IPS-15b (cell line): ENCODE measurements around the gene MZT2B.
"Not testable (repeated sequence)": the region's sequence is repeated elsewhere in the genome, so short reads cannot be mapped to it uniquely, and the experiment has no call there.

Source experiments
- H3K27me3 ChIP-seq: one replicate; pipeline ENCODE4 v1.6.1; 2013; ENCODE audit warnings: low read length; ENCODE audit not compliant: control insufficient read depth, insufficient read depth
- H3K36me3 ChIP-seq: one replicate; pipeline ENCODE4 v1.6.1; 2013; ENCODE audit warnings: low read length; ENCODE audit not compliant: control insufficient read depth, insufficient read depth
- H3K4me1 ChIP-seq: one replicate; pipeline ENCODE4 v1.6.1; 2013; ENCODE audit warnings: mild to moderate bottlenecking, low read length; ENCODE audit not compliant: control insufficient read depth, insufficient read depth
- H3K4me3 ChIP-seq: one replicate; pipeline ENCODE4 v1.5.1; 2013; ENCODE audit warnings: low read depth, low read length
- H3K9ac ChIP-seq: one replicate; pipeline ENCODE4 v1.6.1; 2013; ENCODE audit warnings: low read depth, mild to moderate bottlenecking, low read length
- H3K9me3 ChIP-seq: one replicate; pipeline ENCODE4 v1.6.1; 2013; ENCODE audit warnings: mild to moderate bottlenecking, low read length; ENCODE audit not compliant: control insufficient read depth, insufficient read depth

The MZT2B gene

DNA sequence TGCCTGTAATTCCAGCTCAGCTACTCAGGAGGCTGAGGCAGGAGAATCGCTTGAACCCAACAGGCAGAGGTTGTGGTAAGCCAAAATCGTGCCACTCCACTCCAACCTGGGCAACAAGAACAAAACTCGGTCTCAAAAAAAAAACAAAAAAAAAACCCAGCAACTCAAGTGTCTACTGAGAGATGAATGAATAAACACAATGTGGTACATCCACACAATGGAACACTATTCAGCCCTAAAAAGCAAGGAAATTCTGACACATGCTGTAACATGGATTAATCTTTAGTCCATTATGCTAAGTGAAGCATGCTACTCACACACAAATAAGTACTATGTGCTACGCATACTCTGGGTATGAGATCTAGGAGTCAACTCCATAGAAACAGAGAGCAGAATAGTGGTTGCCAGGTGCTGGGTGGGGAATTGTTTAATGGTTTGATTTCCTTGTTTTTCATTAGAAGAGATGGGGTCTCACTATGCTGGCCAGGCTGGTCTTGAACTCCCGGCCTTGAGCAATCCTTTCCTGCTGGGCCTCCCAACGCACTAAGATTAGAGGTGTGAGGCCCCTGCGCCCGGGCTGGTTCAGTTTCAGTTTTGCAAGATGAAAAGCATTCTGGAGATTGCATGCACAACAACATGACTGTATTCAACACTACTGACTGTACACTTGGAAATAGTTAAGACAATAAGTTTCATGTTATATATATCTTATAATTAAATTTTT, 16.6 kb upstream of the MZT2B start:
- Histone ChIP-seq H3K4me3 (no peak overlapping the region), H3K4me1 (no peaks in the 10 kb centered on the region), H3K27me3 (no peaks in the 10 kb centered on the region), H3K36me3 (peaks cover 32% of the 10 kb centered on the region), H3K9me3 (no peaks in the 10 kb centered on the region), H3K9ac (no peak overlapping the region)

DNA sequence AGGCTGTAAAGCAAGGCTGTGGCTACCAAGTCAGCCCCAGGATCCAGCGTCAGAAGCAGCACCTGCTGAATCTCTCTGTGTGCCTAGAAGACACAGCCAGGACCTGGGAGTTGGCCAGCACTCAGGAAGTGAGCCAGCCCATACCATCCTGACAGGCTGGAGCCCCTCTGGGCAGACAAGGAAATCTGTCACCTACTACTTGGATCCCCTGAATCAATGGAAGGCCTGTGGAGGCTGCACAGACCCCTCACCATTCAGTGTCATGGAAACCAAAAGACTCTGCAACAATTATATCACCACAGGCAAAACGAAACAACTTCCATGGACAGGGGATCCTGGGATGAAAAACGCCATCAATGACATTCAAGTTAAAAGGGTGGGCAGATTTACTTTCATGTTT, 15.5 kb upstream of the MZT2B start:
- H3K9me3 ChIP-seq, H3K4me3 ChIP-seq, H3K27me3 ChIP-seq, H3K4me1 ChIP-seq, H3K9ac ChIP-seq: not testable (repeated sequence)
- peaks cover 39% of the 10 kb centered on the region for H3K36me3 ChIP-seq

DNA sequence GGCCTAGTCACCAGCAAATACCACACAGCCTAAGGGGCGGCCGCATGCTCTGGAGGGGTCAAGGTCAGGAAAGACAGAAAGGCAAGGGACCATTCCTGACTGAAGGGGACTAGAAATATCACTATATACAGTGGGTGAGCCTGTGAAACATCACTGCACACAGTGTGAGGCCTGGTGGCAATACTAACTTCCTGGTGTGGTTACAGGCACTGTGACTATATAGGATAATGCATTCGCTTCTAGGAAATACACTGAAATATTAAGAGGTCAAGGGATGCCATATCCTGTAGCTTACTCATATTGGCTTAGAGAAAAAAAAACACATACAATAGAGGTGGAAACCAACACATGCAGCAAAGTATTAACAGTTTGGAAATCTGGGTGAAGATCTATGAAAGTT, 12.9 kb upstream of the MZT2B start:
- not testable (repeated sequence) for H3K4me1 ChIP-seq, H3K9me3 ChIP-seq, H3K9ac ChIP-seq, H3K27me3 ChIP-seq, H3K4me3 ChIP-seq
- H3K36me3 ChIP-seq = peaks cover 43% of the 10 kb centered on the region

DNA sequence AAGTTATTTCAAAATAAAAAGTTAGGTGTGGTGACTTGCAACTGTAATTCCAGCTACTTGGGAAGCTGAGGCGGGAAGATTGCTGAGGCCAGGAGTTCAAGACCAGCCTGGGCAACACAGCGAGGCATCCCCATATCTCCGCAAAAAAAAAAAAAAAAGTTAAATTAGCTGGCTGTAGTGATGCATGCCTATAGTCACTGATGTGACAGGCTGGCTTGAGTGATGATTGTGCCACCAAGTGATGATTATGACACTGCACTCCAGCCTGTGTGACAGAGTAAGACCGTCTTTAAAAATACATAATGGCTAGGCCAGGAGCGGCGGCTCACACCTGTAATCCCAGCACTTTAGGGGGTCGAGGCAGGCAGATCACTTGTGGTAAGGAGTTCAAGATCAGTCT, 12.2 kb upstream of the MZT2B start:
- H3K9me3 ChIP-seq = no peaks in the 10 kb centered on the region
- no peak overlapping the region for H3K9ac ChIP-seq
- H3K4me3 ChIP-seq = no peak overlapping the region
- peaks cover 42% of the 10 kb centered on the region for H3K36me3 ChIP-seq
- H3K4me1 ChIP-seq = no peaks in the 10 kb centered on the region
- H3K27me3 ChIP-seq = no peaks in the 10 kb centered on the region

DNA sequence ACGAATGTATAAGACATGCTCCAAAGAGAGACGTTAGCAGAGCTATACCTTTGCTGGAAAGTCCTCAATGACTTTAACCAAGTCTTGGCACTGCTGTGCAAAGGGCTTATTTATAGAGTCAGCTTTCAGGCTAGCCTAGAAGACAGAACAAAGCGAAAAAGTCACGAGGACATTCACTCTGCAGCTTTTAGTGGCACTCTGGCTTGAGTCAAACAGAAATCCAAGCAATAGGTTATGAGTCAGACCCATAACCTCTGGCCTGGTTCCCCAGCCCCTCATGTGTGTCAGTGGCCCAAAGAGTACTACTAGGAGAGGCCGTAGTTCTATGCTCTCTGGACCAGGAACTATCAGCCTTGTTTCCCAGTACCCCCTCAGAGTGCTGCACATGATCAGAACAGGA, 7.2 kb upstream of the MZT2B start:
- not testable (repeated sequence) for H3K4me3 ChIP-seq, H3K9me3 ChIP-seq
- H3K36me3 ChIP-seq = peaks cover 24% of the 10 kb centered on the region

DNA sequence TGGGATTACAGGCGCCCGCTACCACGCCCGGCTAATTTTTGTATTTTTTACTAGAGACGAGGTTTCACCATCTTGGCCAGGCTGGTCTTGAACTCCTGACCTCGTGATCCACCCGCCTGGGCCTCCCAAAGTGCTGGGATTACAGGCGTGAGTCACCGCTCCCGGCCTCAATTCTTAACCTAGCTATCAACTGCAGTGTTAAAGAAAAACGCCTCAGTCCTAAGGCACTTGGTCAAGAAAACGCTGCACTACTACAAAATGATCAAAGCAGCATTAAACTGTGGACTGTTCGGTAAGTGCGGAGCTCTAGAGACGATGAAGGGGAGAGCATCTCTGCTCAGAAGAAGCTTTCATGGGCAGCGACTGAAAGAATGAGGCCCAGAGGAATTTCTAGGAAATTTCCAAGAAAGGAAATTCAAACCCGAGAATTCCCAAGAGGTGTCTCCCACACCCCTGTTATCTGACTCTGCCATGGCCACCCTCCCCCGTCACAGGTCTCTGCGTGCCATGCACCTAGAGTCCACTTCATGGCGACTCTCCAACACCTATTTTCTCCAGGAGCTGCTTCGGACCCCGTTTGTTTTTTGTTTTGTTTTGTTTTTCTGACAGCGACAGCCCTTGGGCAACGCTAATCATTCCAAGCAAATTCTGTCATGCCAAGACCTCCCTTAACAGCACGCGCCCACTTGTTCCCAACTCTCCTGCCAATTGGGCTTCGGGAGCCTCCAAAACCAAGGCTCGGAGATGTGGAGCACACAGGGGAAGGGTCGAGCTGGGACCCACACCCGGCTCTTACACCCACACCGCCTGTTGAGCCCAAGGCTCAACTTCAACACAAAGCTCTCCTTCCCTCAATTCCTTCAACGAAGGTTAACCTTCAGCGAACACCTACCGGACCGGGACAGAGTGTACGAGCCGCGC, 1.4 kb upstream of the MZT2B start:
- not testable (repeated sequence) for H3K9me3 ChIP-seq, H3K27me3 ChIP-seq, H3K4me1 ChIP-seq, H3K36me3 ChIP-seq
- Histone ChIP-seq H3K9ac (peak overlapping the region; percentile 96), H3K4me3 (peak overlapping the region; percentile 98)

More for the DNA sequence above, 7.2 kb upstream of the MZT2B start:
- not testable (repeated sequence) for H3K9ac ChIP-seq, H3K27me3 ChIP-seq, H3K4me1 ChIP-seq

DNA sequence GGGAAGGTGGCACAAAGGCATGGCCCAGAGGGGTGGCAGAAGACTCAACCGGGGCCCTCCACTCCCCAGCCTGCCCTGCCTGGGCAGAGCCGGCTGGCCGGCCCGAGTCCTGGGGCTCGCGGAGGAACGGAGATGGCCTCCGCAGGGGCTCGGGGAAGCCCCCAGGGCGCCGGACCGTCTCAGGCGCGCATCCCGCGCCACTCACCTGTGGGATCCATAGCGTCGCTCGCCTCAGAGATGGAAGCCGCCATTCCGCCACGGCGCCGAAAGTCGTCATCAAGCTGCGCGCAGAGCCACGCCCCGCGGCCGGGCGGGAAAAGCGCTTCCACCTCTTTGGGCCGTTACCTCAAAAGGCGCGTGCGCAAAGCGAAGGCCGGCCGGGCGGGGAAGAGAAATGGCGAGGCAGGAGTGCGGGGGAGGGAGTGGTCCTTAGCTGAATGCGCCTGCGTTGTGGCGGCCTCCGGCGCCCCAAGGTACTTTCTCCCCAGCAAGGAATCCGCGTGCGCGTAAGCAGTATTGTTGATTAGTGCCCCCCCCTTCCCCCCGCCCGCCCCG, 660 bp upstream of the MZT2B start, which contains the start of gene SMPD4:
Gene SMPD4, minus strand, starts transcription at position 278 of the 555 bp plus-strand sequence. CDS start 5,010 bp downstream, outside the sequence.
- Histone ChIP-seq H3K4me1 (no peaks in the 10 kb centered on the region), H3K4me3 (peak within 1 kb of the TSS; percentile 98), H3K9ac (peak within 1 kb of the TSS; percentile 96), H3K36me3 (peaks cover 8% of the 10 kb centered on the region), H3K27me3 (no peaks in the 10 kb centered on the region), H3K9me3 (no peaks in the 10 kb centered on the region)

DNA sequence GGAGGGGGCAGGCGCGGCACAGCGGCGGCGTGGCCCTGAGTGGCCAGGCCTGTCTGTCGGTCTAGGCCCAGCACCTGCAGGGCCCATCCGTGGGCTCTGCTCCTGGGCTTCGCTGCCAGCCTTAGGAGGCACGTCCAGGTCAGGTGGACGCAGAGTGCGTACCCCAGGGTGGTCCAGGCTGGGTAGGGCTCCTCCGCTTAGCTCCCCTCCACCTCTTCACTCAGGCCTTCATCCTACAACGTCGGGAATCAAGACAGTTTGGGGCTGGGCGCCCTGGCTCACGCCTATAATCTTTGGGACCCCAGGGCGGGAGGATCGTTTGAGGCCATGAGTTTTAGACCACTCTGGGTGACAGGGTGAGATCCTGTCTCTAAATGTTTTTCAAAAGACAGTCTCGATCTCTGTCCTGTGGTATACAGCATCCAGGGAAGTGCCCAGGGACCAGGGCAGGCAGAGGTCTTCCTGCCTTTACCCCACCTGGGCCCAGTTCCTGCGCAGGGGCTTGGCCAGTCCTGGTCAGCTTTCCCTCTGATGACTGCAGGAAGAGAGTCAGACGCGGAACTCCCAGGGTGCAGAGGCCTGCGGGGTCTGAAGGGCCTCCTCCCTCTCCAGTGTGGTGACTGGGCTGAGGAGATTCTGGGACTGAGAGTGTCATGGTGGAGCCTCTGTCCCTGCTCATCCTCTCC, 907 bp downstream of the MZT2B start:
- peak overlapping the region; percentile 53 for H3K4me3 ChIP-seq

DNA sequence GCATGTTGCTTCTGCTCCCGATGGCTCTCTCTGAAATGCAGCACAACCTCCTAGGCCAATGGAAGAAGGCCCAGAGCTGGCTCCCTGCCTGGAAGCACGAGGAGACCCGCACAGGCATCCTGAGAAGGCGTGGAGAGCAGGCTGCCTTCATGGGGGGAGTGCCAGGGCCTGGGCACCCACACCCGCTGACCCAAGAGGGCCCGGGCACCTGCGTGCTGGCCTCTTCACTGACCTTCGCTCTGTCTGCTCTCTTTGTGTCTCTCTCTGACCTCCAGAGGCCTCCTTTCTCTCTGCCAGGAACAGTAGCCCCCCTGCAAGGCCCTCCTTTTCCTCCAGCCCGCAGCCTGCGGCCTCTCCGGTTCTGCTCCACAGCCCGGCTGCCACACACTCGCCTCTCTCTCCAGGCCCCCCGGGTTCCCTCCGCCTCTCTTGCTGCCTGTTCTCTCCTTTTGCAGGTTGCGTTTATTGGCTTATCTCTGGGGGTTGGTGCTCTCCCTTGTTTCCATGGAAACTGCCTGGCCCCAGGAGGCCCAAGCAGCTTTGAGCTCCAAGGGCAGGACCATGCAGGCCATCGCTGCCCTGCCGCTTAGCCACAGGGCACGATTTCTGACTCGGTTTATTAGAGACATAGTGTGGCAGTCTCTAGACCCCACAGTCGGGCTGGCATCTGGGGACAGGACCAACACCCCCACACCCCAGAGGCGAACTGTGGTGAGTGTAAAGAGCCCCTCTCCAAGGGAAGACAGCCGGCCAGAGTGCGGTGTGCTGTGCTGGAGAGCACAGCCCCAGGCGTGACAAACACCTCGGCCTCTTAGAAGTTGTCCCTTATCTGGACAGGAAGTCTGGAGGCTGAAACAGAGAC, 1.7 kb downstream of the MZT2B start:
- Histone ChIP-seq H3K4me3 (peak overlapping the region; percentile 53), H3K27me3 (no peaks in the 10 kb centered on the region), H3K9ac (no peak overlapping the region), H3K36me3 (peaks cover 8% of the 10 kb centered on the region), H3K9me3 (no peaks in the 10 kb centered on the region), H3K4me1 (no peaks in the 10 kb centered on the region)

More for the DNA sequence above, 907 bp downstream of the MZT2B start:
- not testable (repeated sequence) for H3K27me3 ChIP-seq, H3K4me1 ChIP-seq, H3K9ac ChIP-seq, H3K36me3 ChIP-seq, H3K9me3 ChIP-seq

DNA sequence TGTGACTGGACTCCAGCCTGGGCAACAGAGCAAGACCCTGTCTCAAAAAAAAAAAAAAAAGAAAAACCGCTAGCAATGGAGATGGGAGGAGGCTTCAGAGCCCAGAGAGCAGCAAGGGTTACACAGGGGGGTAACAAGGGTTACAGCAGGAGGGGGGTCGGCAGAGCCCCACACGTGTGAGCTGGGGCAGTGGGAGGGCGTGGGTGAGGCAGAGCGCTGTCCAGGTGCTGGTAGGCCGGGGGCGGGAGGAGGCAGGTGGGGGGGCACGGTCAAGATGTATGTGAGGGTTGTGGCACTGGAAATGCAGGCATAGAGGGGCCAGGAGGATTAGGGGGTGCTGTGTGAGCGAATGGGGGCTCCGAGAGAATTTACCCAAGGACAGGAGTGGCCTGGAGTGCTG, 3.4 kb downstream of the MZT2B start:
- H3K4me1 ChIP-seq = no peaks in the 10 kb centered on the region
- no peak overlapping the region for H3K9ac ChIP-seq
- no peaks in the 10 kb centered on the region for H3K27me3 ChIP-seq
- H3K9me3 ChIP-seq = no peaks in the 10 kb centered on the region
- no peak overlapping the region for H3K4me3 ChIP-seq
- peaks cover 8% of the 10 kb centered on the region for H3K36me3 ChIP-seq

DNA sequence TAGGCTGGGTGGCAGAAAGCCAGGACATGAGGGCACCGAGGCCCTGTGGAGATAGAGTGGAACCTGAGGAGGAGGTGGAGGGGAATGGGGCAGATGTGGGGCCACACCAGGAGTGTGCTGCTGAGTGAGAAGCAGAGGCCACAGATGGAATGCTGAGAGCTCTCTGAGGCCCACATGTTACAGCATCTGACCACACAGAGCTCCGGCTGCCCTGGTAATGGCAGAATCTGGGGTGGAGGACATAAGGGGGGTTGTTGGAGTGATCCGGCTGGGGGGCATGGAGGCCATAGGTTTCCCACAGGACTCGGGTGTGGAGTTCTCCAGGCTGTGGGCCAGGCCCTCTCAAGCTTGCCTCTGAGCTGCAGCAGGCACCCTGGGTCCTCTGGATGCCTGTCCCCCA, 3.8 kb downstream of the MZT2B start:
- H3K4me1 ChIP-seq = no peaks in the 10 kb centered on the region
- no peaks in the 10 kb centered on the region for H3K27me3 ChIP-seq
- no peak overlapping the region for H3K4me3 ChIP-seq
- H3K36me3 ChIP-seq = peaks cover 8% of the 10 kb centered on the region
- H3K9me3 ChIP-seq = no peaks in the 10 kb centered on the region
- no peak overlapping the region for H3K9ac ChIP-seq
